Nucleus accumbens (tissue), 56 donors: Measurements from ENCODE around the gene CELF2.

ENCODE experiments used
- DNase-seq, 56 donors: peaks; one replicate each; lab custom pipeline; 2025; lab: John Stamatoyannopoulos, UW

The CELF2 gene

DNA sequence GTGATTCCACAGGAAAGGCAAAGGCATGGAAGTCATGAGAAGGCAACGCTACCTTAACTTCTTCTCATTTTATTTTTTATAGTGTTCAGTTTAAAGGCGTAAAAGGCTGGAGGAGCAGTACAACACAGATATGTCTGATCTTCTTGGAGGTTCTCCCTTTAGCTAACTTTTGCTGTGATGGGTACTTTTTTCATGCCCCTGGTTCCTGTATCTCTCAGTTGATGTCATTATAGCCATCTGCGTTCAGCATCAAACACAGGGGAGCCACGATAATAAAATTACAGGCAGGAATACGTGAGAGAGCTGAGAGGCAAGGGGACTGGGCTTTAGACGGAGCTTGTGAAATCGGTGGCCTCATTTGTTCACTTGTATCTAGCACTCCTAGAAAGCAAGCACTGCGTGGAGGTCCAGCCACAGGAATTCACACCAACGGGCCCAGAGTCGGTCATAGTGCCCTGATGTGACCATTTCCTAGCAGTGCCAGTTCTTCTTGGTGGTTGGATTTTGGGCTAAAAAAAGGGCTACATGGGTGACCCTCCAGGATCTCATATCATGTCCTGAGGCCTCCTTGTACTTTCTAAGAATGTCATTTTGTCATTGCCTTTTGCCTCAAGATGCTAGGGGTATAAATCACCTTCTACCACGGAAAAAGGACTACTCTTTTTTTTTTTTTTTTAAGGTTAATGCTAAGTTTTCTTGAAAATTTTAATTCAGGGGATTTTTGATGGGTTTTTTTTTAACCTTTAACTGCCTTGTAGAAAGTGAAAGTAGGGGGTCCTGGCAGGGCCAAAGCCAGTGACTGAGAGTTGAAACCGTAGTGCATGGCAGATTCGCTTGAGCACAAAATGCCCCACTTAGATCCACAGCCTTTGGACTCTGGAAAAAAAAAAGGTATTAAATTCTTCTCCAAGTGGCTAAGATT, 191.5 kb downstream of the CELF2 start:
- DNase-seq = no peak

DNA sequence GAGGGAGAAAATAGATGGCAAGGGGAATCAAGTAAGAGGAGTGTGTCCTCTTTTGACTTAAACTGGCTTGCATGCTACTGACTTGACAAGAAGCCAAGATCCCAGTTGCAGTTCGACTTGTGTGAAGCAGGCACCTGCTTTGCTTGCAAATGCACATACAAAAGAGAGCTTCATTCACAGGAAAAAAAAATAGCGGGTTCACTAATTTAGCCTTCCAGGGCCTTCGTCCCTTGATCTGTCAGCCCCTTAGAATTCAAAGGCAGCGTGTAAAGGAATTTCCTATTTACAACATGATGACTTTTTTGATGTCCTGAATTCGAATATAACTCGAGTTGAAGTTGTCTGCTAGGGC, 192.1 kb downstream of the CELF2 start:
- DNase-seq = peak in 15 of 56 donors; percentile 11 to 70 (median 30)

DNA sequence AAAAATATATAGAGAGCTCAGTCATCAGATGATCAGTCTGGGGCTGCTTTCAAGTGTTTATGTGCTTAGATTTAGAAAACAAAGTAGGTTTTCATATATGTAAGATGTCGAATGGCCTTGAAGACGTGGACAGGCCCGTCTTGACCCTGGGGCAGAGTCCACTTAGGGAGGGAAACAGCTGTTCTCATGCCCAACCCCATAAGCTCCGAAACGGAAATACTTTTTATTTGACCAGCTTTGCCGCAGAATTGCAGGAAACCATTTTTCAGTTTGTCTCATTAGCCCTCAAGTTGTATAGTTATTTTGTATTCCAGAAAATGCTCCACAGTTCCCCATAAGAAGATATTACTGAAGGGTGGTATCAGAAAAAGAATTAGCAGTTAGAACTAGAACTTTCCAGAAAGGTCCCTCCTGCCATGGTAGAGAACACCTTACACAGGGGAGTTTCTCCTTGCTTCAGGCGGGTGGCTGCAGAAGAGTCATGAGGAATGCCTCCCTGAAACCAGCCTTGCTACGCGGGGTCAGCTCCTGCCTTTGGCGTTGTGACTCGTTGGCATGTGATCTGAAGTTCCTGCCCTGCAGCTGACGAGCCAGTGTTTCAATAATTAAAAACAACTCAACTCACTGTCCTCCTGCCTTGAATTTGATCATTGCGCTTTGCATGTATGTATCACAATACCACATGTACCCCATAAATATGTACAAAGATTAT, 192.7 kb downstream of the CELF2 start:
- no peak for DNase-seq

DNA sequence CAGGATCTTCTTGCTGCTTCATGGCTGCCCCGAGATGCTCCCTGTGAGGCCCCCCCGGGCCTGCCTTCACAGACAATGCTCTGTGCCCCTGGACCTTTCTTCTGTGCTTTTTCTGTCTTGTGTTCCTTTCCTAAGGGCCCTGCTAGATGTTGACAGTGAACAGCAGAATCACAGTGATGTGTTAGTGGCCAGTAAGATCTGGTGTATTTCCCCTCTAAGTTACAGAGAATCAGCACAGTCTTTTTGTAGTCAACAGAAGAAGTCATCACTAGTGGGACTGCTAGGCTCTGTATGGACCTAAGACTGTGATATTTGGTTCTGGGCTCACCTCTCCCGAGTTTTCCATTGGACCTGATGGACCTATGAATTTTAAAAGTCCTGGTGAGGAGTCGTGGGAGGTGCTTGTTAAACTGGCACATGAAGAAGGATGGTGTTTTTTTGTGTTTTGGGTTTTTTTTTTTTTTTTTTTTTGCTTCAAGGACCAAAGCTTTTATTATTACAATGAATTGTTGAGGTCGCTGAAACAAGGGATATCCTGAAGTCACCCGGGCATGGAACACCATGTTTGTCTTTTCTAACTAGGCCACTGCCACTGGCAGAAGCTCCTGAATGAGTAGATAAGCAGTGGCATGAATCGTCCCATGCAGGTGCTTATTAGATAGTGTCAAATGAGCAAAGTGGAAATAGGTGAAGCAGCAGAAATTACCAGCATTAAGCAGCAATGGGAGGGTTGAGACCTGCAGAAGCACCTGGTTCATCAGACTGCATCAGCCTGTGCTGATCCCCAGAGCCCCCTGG, 194.8 kb downstream of the CELF2 start:
- DNase-seq = no peak

DNA sequence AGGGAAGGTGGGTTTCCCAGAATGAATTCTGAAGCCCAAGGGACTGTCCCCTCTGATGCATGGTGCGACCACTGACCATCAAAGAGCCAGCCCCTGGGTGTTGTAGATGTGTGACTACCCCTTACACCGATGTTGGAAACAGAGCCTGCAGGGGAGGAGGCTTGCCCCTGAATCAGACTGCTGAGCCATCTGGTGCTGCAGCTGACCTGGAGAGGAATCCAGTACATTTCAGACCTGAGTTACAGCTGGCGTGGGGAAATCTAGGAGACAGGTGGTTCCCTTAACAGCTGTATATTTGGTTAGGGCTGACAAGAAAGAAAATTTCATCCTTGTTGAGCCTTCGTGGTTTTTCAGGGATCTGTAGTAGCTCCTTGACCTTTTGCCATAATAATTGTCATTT, 195.5 kb downstream of the CELF2 start:
- DNase-seq = no peak

DNA sequence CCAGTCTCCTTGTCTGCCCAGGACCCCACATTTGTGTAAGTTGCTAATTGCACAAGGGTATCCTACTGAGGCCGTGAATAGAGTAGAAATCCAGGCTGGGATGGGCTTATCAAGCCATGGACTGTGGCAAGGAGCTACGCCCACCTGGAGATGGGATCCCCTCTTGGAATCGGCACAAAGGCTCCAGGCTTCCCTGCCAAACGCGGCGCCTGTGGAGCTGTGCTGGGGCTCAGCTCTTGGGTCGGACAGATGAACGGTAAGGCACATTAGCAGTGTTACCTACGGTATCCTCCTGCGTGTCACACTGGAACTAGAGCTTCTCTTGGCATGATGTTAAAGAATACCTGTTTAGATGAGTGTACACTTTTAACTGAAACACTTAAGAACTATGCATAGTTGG, 196.7 kb downstream of the CELF2 start:
- DNase-seq = no peak

DNA sequence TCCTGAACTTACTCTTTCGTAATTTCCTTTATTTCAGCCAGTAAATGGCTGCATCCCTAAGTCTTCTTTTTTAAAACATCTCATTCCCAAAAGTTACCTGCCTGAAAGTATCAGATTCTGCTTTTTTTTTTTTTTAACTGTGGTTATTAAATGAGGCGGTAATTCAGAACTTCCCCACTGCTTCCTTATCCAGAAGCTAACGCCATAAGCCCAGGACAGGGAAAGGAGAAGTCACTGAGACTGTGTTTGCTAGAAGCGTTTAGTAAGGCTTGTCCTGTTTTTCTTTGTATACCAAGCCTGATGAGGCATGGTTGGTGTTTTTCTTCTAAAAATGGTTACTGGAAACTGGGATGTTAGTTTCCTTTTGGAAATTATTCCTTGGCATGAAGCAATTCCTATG, 197.8 kb downstream of the CELF2 start:
- no peak for DNase-seq

DNA sequence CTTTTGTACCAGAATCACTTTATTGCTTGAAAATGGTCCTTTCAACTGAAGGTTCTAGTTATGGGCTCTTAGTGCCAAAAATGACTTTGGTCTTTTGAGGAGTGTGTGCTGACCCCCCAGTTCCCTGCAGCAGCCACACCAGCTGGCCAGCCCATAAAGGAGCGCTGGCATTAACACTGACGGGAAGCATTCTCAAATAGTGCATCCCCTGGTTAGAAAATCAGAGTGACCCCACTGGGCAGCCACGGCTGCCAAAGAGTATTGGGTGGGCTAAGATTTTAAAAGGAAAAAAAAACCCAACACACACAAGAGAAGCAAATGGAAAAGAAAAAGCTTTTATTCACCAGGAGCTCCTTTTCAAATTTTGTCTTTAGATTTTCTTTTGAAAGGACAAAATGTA, 199.8 kb downstream of the CELF2 start:
- DNase-seq = peak in 1 of 56 donors; percentile 26

DNA sequence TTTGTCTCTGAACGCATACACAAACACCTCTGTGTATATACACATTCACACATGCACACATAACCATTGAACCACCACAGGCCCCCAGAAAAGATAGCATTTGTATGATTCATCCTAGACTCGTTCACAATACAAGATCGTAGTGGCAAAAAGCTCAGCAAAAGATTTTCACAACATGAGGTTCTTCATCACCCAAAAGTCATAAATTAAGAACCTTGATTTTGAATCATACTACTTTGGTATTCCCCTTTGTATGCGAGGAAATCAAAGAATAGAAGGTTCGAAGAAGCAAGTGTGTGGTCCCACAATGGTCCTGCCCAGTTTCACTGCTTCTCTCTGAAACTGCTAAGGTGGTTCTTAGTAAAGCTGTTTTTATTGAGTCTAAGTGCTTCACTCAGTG, 200.7 kb downstream of the CELF2 start:
- no peak for DNase-seq

DNA sequence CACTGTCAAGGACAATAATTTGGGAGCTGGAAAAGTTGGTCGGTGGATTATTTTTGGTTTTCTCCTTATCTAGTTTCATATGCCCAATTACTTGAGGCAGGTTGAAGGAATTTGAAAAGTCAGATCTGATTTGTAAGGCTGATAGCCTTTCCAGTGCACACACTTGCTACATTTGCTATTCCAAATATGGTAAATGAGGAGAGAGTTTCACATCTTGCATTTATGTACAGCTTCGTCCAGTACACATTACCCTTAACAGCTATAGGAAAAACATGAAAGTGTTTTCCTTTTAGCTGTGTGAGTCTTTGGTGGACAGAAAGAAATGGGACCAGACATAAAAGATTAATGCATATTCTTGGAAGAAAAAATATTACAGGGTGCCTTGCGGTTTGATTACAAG, 201.8 kb downstream of the CELF2 start:
- no peak for DNase-seq

DNA sequence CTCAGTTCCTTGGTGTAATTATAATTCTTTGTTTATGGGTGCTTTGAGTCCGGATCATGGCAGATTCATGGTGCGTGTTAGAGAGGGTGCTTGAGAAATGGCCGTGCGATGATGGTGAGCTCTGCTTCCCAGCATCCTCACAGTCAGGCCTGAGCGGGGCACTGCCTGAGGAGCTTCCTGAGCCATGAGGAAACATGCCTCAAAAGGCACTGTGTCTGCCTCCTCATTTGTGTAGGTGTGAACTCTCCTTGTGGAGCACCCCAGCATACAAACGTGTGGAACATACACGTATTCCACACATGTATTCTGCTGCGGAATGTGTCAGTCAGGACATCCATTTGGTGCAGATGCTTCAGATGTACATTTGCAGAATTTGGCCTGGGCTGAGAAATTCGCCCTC, 205.4 kb downstream of the CELF2 start:
- peak in 1 of 56 donors; percentile 22 for DNase-seq

DNA sequence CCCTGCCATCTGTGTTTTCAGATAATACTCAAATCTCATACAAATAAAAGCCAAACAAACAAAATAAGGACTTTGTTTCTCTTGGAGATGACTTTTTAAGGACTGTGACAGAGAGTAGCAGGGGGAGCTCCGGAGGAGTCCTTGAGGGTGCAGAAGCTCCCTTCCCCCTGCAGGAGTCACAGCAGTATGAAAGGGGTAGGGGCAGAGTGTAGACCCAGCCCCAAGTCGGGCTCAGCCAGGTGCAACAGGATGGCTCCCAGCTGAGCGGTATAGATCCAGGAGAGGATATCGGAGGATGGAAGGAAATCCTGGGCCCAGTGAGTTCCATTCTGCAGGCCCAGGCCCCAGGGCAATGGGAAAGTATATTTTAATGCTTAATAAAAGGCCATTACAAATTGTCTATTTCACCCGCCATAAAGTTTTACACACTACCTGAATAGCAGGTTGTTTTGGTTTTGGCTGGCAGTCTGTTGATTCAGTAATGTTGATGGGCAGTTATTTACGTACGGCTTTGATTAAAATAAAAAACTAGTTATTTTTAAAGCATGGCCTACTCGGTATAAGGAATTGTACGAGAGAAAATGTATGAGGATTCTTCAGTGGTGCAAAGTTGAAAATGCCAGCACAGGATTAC, 206.0 kb downstream of the CELF2 start:
- no peak for DNase-seq

DNA sequence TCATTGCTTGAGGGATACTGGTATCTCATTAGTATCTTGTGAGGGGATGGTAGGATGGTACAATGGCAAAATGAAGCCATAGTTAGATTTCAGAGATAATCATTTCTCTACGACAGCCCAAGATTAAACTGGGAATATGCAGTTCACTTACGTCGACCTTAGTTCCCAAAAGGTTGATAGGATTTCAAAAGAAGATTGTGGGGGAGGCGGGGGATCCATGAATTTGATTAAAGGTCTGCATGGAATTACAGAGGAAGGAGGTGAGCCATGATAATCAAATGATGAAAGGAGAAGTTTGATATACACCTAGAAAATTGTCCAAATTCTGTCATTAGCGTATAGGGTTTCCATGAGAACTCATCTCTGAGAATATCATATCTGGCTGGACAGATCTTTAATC, 206.6 kb downstream of the CELF2 start:
- no peak for DNase-seq

DNA sequence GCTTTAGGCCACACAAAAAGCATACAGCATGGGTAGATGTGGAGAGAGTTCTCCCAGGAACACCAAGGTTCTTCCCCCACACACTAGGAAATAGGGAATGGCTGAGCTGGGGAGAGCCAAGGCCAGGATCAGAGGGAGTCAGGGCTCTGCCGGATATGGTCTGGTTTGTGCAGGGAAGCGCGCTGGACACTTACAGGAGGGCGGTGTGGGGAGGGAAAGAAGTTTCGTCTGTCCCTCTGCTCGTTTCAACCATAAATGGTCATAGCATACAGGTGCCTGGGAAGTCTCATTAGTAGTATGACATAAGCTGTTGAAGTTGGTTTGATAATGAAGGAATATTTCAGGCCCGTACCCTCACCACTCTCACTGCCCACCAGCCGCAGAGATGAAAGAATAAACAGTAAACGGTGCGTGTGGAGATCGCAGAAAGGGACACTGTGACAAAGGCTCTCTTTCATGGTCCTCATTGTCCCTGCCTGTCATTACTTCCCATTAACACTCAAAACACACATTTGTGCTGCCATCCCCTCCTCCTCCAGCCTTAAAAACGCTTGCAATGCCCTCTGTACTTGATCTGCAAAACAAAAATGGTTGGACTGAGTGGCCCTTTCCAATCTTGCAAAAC, 207.2 kb downstream of the CELF2 start:
- no peak for DNase-seq

DNA sequence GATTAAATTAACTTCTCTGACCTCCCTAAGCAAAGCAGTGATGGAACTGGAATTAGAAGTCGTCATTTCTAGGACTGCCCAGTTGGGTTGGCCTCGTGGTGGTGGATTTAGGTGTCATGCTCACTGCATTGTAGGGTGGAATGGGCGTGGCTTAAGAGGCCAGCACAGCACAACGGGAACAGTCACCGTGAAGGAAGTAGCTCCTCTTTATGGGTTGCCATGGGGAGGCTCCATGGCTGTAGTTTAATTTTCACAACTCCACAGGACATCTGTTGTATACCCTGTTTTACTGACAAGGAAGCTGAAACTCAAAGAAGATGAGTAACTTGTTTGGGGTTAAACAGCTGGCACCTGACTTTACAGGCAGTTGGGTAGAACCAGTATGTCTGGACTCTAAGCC, 208.3 kb downstream of the CELF2 start:
- no peak for DNase-seq

DNA sequence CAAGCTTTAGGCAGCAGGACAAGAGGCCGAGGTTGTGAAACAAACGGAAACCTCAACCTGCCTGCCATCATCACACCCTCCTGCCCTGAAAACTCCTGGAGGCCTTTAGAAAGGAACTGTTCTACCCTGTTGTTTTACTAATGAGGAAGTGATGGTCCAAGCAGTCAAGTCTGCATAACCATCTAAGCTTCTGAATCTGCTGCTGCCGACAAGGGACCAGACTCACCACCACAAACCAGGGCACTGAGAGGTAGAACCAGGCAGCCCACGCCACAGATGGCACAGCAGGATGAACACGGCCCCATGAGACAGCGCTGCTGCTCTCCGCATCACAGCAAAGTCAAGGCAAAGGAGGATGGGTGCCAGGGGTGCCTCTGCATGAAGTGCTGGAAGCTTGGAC, 209.4 kb downstream of the CELF2 start:
- no peak for DNase-seq

DNA sequence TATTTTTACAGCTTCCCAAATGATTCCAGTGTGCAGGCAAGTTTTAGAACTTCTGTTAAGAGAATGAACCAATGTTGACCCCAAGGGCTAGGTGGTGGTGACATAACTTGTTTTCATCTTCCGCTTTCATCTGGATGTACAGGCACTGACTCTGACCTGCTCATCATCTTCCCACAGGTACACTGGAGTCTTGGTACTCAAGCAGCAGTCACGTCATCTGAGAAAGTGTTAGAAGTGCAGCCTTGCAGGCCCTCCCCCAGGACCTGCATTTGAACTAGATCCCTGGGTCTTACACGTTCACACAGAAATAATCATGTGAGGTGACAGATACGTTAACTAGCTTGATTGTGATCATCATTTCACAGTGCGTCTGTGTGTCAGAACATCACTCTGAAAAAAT, 212.2 kb downstream of the CELF2 start:
- DNase-seq = no peak

DNA sequence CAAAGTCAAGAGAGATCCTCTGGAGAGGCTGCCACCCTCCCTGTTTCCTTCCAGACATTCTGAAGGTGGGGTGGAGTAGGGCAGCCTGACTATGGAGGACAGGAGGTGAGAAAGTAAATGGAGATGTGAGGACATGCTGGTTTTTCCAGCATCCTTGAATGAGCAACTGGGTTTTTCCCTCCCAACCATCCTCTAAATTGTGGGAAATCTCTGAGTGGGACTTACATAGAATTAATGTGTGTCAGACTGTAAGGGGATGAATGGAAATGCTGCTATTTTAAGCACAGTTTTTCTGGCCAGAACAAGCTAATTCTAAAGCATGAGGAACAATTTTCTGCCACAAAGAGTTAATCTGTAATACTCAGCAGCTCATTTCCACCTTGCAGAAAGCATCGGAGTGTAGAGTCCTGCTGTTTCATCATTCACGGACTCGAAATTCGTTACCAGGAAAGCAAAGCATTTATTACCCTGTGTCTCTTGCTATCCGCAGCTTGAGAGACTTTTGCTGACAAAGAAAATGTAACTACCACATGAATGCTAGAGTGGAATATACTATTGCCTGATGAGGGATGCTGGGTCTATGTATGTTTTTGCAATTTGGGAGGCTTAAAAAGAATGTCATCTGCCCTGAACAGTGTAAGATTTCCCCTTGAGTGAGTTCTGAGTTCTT, 213.0 kb downstream of the CELF2 start:
- DNase-seq = no peak

DNA sequence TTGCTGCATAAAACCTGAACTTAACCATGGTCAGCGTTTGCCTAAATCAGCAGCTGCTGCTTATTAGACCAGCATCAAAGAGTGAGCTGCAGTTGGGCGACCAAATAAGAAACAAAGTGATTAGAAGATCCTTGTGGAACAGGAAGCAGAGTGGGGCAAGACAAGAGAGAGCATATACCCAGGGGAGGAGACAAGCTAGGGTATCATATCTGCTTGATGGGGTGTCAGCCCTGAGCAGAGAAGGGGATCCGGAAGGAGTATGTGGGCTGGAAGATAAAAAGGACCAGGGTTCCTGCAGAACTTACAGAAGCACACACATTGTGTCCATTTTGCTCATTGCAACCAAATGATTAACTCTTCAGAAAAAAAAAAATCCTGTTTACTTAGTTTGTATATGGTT, 213.6 kb downstream of the CELF2 start:
- DNase-seq = no peak
